ENCODE data around the gene PTPRR.

GRCh38 chr12:70670948-70671347 lies 249.6 kb downstream of the PTPRR start:
- no peak for TF ChIP-seq POLR2A (IDR thresholded peaks at IDR 0.05)
- TF ChIP-seq CTCF (IDR thresholded peaks at IDR 0.05) = no peak
- TF ChIP-seq POLR2AphosphoS5 (IDR thresholded peaks at IDR 0.05) = no peak
